HG03378 (cell line): ENCODE measurements around the gene DDX25.

ENCODE experiments used
- ATAC-seq: cut with Tn5 transposase; IDR thresholded peaks from one replicate; pipeline ENCODE4 v1.9.1; 2021; ENCODE audit warnings: mild to moderate bottlenecking, moderate library complexity; ENCODE audit not compliant: unreplicated experiment

DDX25 gene

GRCh38 chr11:125968354-125968753, 64.0 kb downstream of the DDX25 start:
- no peak for ATAC-seq

DNA sequence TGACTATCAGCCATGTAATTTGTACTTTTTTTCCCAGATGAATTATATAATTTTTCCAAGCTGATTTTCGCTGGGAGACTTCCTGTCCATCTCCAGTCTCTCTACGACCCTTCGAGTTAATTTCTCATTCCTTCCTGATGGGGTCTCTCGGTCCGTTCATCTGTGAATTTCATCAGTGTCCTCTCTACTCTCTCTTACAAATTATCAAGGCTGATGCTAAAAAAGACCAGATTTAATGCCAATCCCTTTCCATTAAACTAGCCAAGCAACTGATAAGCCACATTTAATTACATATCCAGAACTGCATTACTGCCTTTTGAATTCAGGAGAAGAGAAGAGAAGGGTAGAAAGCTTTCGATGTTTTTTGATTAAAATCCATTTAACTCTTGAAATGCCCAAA, 67.3 kb downstream of the DDX25 start:
- no peak for ATAC-seq

GRCh38 chr11:125974284-125974683, 70.0 kb downstream of the DDX25 start:
- no peak for ATAC-seq

DNA sequence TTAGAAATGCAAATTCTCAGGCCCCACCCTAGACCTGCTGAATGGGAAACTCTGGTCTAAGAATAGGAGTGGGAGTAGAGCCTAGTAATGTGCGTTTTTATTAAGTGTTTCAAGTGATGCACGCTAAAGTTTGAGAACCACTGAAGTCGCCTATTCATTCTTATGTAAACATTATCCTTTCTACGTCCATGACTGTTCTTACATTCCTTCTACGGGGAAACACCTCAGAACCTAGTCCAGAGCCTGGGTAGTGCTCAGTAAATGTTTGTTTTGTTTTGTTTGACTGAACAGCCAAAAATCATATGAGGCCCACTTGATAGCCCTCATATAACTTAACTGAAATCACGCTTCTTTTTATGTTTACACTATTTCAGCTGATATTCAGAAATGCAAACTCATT, 71.3 kb downstream of the DDX25 start:
- no peak for ATAC-seq

GRCh38 chr11:125976156-125976555, 71.8 kb downstream of the DDX25 start:
- ATAC-seq = no peak

DNA sequence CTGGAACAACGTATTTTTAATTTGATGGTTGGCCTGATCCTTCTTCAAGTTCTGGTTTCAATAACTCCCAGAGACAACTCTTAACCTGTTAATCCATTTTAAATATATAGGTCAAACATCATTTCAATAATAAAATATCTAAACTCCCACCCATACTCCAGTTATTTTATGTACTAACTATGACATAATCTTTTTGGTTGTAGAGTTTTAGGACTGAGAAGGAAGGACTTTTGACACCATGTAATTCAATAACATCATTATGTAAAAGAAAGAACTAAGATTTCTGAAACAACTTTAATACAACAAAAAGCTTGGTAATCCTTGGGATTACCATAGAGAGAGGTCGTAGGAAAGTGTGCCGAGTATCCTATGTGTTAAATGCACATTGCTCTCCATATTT, 73.0 kb downstream of the DDX25 start:
- ATAC-seq = no peak

DNA sequence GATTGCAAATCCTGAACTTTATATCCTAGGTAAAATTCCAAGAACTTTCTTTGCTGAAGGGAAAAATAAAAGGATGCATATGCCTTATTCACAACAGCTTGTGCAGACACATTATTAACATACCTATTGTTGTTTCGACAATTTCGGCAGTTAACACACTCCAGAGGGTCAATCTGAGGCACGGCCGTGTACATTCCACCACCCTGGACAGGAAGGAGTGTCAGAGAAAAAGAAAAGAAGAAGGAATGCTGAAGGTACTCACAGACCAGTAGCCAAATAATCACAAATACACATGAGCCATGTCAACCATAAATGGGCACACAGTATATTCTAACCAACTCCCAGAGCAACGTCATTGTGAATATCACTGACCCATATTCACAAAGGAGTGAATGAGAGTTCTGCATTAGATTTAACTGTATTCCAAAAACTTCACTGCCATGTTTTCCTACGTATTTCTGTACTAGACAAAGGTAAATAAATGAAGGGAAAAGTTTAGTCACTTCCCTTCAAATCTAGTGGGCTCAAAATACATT, 73.9 kb downstream of the DDX25 start:
- ATAC-seq = no peak
